MM.1S (cell line): ENCODE results near the gene FBXW7.

Experiments used
- DNase-seq: peaks from one replicate; pipeline ENCODE4 v3.0.0-alpha.2; 2015
- H2AFZ ChIP-seq: fragments of 300-600 bp; sonication (generic); 2 replicates; pipeline ENCODE4 v1.6.0; 2016; ENCODE audit warnings: antibody characterized with exemption, low read length
- H3F3A ChIP-seq: fragments of 300-600 bp; sonication (generic); 2 replicates; pipeline ENCODE4 v1.6.1; 2016; ENCODE audit warnings: mild to moderate bottlenecking, antibody characterized with exemption, low read length, moderate library complexity, mixed read lengths; ENCODE audit not compliant: insufficient read depth
- H3K27ac ChIP-seq: fragments of 300-600 bp; sonication (generic); 2 replicates; pipeline ENCODE4 v1.5.1; 2016; ENCODE audit warnings: mild to moderate bottlenecking, low read length
- H3K27me3 ChIP-seq: fragments of 300-600 bp; sonication (generic); replicated peaks from 2 replicates; pipeline ENCODE4 v1.6.0; 2016; ENCODE audit warnings: low read length; ENCODE audit not compliant: insufficient read depth
- H3K36me3 ChIP-seq: fragments of 300-600 bp; sonication (generic); replicated peaks from 2 replicates; pipeline ENCODE4 v1.6.1; 2016; ENCODE audit warnings: mild to moderate bottlenecking, low read length, mixed read lengths; ENCODE audit not compliant: insufficient read depth
- H3K4me1 ChIP-seq: fragments of 300-600 bp; sonication (generic); 2 replicates; pipeline ENCODE4 v1.6.1; 2016; ENCODE audit warnings: low read length, mixed read lengths
- H3K4me2 ChIP-seq: fragments of 300-600 bp; sonication (generic); 2 replicates; pipeline ENCODE4 v1.6.0; 2016; ENCODE audit warnings: low read depth, low read length
- H3K4me3 ChIP-seq: fragments of 300-600 bp; sonication (generic); 2 replicates; pipeline ENCODE4 v1.5.1; 2016; ENCODE audit warnings: low read length, mixed read lengths
- H3K79me2 ChIP-seq: fragments of 300-600 bp; sonication (generic); 2 replicates; pipeline ENCODE4 v1.6.1; 2016; ENCODE audit warnings: mixed run types, low read length, mixed read lengths
- H3K9ac ChIP-seq: fragments of 300-600 bp; sonication (generic); 2 replicates; pipeline ENCODE4 v1.6.1; 2016; ENCODE audit warnings: low read length, mixed read lengths
- H3K9me2 ChIP-seq: fragments of 300-600 bp; sonication (generic); replicated peaks from 2 replicates; pipeline ENCODE4 v1.6.1; 2016; ENCODE audit warnings: mild to moderate bottlenecking, low read length, mixed read lengths; ENCODE audit not compliant: insufficient read depth
- H3K9me3 ChIP-seq: fragments of 300-600 bp; sonication (generic); replicated peaks from 2 replicates; pipeline ENCODE4 v1.6.1; 2016; ENCODE audit warnings: mild to moderate bottlenecking, low read length, mixed read lengths; ENCODE audit not compliant: insufficient read depth
- H4K20me1 ChIP-seq: fragments of 300-600 bp; sonication (generic); 2 replicates; pipeline ENCODE4 v1.6.1; 2016; ENCODE audit warnings: mild to moderate bottlenecking, low read length, moderate library complexity, mixed read lengths; ENCODE audit not compliant: insufficient read depth
- EZH2 ChIP-seq: fragments of 300-600 bp; sonication (generic); optimal IDR thresholded peaks from 2 replicates; pipeline ENCODE3; 2017; ENCODE audit warnings: low read depth, mild to moderate bottlenecking, antibody characterized with exemption, low read length, mixed read lengths
- EZH2phosphoT487 ChIP-seq: fragments of 300-600 bp; sonication (generic); IDR thresholded peaks from 2 replicates; pipeline ENCODE4 v1.6.1; 2018; ENCODE audit warnings: antibody characterized with exemption, low read length
- TF ChIP-seq, protein P1 (sequence below): fragments of 300-600 bp; sonication (generic); IDR thresholded peaks from 2 replicates; pipeline ENCODE4 v1.5.1; 2016; ENCODE audit warnings: antibody characterized with exemption, low read length, mixed read lengths

Gene FBXW7

GRCh38 chr4:152422817-152423320 lies 113.0 kb downstream of the FBXW7 start:
- Histone ChIP-seq H3K79me2 (peaks cover 85% of the 10 kb centered on the region), H3K9me3 (no peaks in the 10 kb centered on the region), H3K4me3 (no peak overlapping the region), H3K27ac (no peak overlapping the region), H3K4me2 (no peak overlapping the region), H2AFZ (no peak overlapping the region), H3K9ac (no peak overlapping the region), H3K36me3 (no peaks in the 10 kb centered on the region), H3K9me2 (no peaks in the 10 kb centered on the region), H4K20me1 (no peaks in the 10 kb centered on the region), H3F3A (no peaks in the 10 kb centered on the region), H3K27me3 (no peaks in the 10 kb centered on the region), H3K4me1 (no peaks in the 10 kb centered on the region)
- TF ChIP-seq EZH2 (no peak), EZH2phosphoT487 (no peak)
- TF ChIP-seq, protein P1, sequence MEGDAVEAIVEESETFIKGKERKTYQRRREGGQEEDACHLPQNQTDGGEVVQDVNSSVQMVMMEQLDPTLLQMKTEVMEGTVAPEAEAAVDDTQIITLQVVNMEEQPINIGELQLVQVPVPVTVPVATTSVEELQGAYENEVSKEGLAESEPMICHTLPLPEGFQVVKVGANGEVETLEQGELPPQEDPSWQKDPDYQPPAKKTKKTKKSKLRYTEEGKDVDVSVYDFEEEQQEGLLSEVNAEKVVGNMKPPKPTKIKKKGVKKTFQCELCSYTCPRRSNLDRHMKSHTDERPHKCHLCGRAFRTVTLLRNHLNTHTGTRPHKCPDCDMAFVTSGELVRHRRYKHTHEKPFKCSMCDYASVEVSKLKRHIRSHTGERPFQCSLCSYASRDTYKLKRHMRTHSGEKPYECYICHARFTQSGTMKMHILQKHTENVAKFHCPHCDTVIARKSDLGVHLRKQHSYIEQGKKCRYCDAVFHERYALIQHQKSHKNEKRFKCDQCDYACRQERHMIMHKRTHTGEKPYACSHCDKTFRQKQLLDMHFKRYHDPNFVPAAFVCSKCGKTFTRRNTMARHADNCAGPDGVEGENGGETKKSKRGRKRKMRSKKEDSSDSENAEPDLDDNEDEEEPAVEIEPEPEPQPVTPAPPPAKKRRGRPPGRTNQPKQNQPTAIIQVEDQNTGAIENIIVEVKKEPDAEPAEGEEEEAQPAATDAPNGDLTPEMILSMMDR: no peak
- no peak for DNase-seq

DNA sequence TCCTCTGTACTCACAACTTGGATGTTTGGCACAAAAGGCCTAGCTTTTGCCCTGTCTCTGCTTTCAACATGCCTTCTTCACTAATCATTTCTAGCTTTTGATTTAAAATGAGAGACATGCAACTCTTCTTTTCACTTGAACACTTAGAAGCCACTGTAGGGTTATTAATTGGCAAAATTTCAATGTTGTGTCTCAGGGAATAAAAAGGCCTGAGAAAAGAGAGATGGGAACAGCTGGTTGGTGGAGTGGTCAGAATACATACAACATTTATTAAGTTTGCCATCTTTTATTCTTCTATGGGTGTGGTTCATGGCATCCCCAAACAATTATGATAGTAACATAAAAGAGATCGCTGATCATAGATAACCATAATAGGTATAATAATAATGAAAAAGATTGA lies 114.3 kb downstream of the FBXW7 start:
- no peak for DNase-seq
- peaks cover 84% of the 10 kb centered on the region for H3K79me2 ChIP-seq
- no peak overlapping the region for H3K4me2 ChIP-seq
- H3K9ac ChIP-seq: no peak overlapping the region
- H3K9me3 ChIP-seq: no peaks in the 10 kb centered on the region
- H3K36me3 ChIP-seq: no peaks in the 10 kb centered on the region
- H3K4me1 ChIP-seq: no peaks in the 10 kb centered on the region
- H3F3A ChIP-seq: no peaks in the 10 kb centered on the region
- H2AFZ ChIP-seq: no peak overlapping the region
- H3K4me3 ChIP-seq: no peak overlapping the region
- no peaks in the 10 kb centered on the region for H3K9me2 ChIP-seq
- TF ChIP-seq, protein P1: no peak
- no peak for TF ChIP-seq EZH2
- TF ChIP-seq EZH2phosphoT487: no peak
- no peaks in the 10 kb centered on the region for H3K27me3 ChIP-seq
- no peak overlapping the region for H3K27ac ChIP-seq
- no peaks in the 10 kb centered on the region for H4K20me1 ChIP-seq

- H2AFZ ChIP-seq: no peak overlapping the region
- H3K36me3 ChIP-seq: no peaks in the 10 kb centered on the region
- H3K27me3 ChIP-seq: no peaks in the 10 kb centered on the region
- TF ChIP-seq, protein P1: no peak
- TF ChIP-seq EZH2phosphoT487 (no peak), EZH2 (no peak)
- H3F3A ChIP-seq: no peaks in the 10 kb centered on the region
- H3K4me3 ChIP-seq: no peak overlapping the region
- H3K27ac ChIP-seq: no peak overlapping the region
- H4K20me1 ChIP-seq: no peaks in the 10 kb centered on the region
- no peak overlapping the region for H3K4me2 ChIP-seq
- H3K9me2 ChIP-seq: no peaks in the 10 kb centered on the region
- no peak overlapping the region for H3K9ac ChIP-seq
- H3K79me2 ChIP-seq: peaks cover 76% of the 10 kb centered on the region
- H3K9me3 ChIP-seq: no peaks in the 10 kb centered on the region
- no peaks in the 10 kb centered on the region for H3K4me1 ChIP-seq
- DNase-seq: no peak
Observed at GRCh38 chr4:152419809-152420208, 116.1 kb downstream of the FBXW7 start.
